GM23338 (cell line): ENCODE data around the gene ATXN3. TPM values are rescaled to one million over a fixed set of nuclear protein-coding genes. Genes with fewer than 3 reads are reported as not detected.

Source experiments
- ATAC-seq: fragments of 200-7000 bp; cut with Tn5 transposase; 3 replicates; pipeline ENCODE4 v1.9.1; 2020
- DNase-seq: peaks from one replicate; pipeline ENCODE4 v3.0.0-alpha.2; 2015; ENCODE audit warnings: low spot score
- H2AFZ ChIP-seq: fragments of 200-600 bp; sonication (generic); 2 replicates; pipeline ENCODE4 v1.8.0; 2016; ENCODE audit warnings: antibody characterized with exemption, mild to moderate bottlenecking, moderate library complexity
- H3F3A ChIP-seq: fragments of 200-600 bp; sonication (generic); replicated peaks from 2 replicates; pipeline ENCODE4 v1.8.0; 2017; ENCODE audit warnings: antibody characterized with exemption, mixed run types, low read depth
- H3K27ac ChIP-seq: fragments of 200-600 bp; sonication (generic); 2 replicates; pipeline ENCODE4 v1.6.1; 2016; ENCODE audit warnings: low read depth
- H3K27me3 ChIP-seq: fragments of 200-600 bp; sonication (generic); 2 replicates; pipeline ENCODE4 v1.8.0; 2016; ENCODE audit warnings: mild to moderate bottlenecking, mixed run types, moderate library complexity; ENCODE audit not compliant: insufficient read depth
- H3K36me3 ChIP-seq: fragments of 200-600 bp; sonication (generic); 2 replicates; pipeline ENCODE4 v1.8.0; 2016; ENCODE audit warnings: mild to moderate bottlenecking; ENCODE audit not compliant: insufficient read depth
- H3K4me1 ChIP-seq: fragments of 200-600 bp; sonication (generic); 2 replicates; pipeline ENCODE4 v1.8.0; 2016; ENCODE audit warnings: mild to moderate bottlenecking, moderate library complexity; ENCODE audit not compliant: insufficient read depth
- H3K4me2 ChIP-seq: fragments of 200-600 bp; sonication (generic); 2 replicates; pipeline ENCODE4 v1.7.1; 2017; ENCODE audit warnings: mixed run types
- H3K4me3 ChIP-seq: fragments of 200-600 bp; sonication (generic); 2 replicates; pipeline ENCODE4 v1.6.1; 2016; ENCODE audit warnings: mixed run types
- H3K79me2 ChIP-seq: fragments of 200-600 bp; sonication (generic); replicated peaks from 2 replicates; pipeline ENCODE4 v1.8.0; 2017; ENCODE audit warnings: mild to moderate bottlenecking; ENCODE audit not compliant: insufficient read depth
- H3K9me2 ChIP-seq: fragments of 200-600 bp; sonication (generic); 2 replicates; pipeline ENCODE4 v1.8.0; 2017; ENCODE audit not compliant: insufficient read depth
- H4K20me1 ChIP-seq: fragments of 200-600 bp; sonication (generic); replicated peaks from 2 replicates; pipeline ENCODE4 v1.8.0; 2017; ENCODE audit warnings: mild to moderate bottlenecking; ENCODE audit not compliant: insufficient read depth
- H3K27ac Mint-ChIP-seq: 2 replicates; pipeline ENCODE4 v1.8.0; 2020; ENCODE audit warnings: inconsistent platforms, mild to moderate bottlenecking, moderate library complexity, mixed read lengths
- H3K27me3 Mint-ChIP-seq: 3 replicates; pipeline ENCODE4 v1.8.0; 2022; ENCODE audit warnings: low read depth, mild to moderate bottlenecking, moderate library complexity, mixed read lengths, inconsistent platforms; ENCODE audit not compliant: insufficient read depth, poor library complexity
- H3K36me3 Mint-ChIP-seq: 3 replicates; pipeline ENCODE4 v1.8.0; 2021; ENCODE audit warnings: low read depth, mild to moderate bottlenecking, inconsistent platforms, moderate library complexity, mixed read lengths
- H3K4me1 Mint-ChIP-seq: 3 replicates; pipeline ENCODE4 v1.8.0; 2020; ENCODE audit warnings: mild to moderate bottlenecking, inconsistent platforms, mixed read lengths
- H3K4me3 Mint-ChIP-seq: 3 replicates; pipeline ENCODE4 v1.8.0; 2021; ENCODE audit warnings: moderate library complexity, mild to moderate bottlenecking, inconsistent platforms, mixed read lengths
- H3K9me3 Mint-ChIP-seq: 3 replicates; pipeline ENCODE4 v1.8.0; 2020; ENCODE audit warnings: moderate library complexity, mild to moderate bottlenecking, inconsistent platforms, mixed read lengths
- CREB1 ChIP-seq: fragments of 250-450 bp; sonication (Bioruptor Pico); IDR thresholded peaks from 2 replicates; pipeline ENCODE4 v1.5.0; 2020; ENCODE audit warnings: low read depth, mild to moderate bottlenecking, moderate library complexity
- ETS1 ChIP-seq: IDR thresholded peaks from 2 replicates; pipeline ENCODE4 v1.6.1; 2016; ENCODE audit warnings: antibody characterized with exemption
- EZH2 ChIP-seq: fragments of 200-600 bp; sonication (generic); IDR thresholded peaks from one replicate; pipeline ENCODE4 v1.8.0; 2017; ENCODE audit warnings: antibody characterized with exemption, mild to moderate bottlenecking, low read depth; ENCODE audit not compliant: unreplicated experiment
- JUNB ChIP-seq: IDR thresholded peaks from one replicate; pipeline ENCODE4 v1.6.1; 2016; ENCODE audit warnings: antibody characterized with exemption; ENCODE audit not compliant: unreplicated experiment
- NANOG ChIP-seq: IDR thresholded peaks from 2 replicates; pipeline ENCODE4 v1.6.1; 2016; ENCODE audit warnings: antibody characterized with exemption, borderline replicate concordance
- REST ChIP-seq: IDR thresholded peaks from one replicate; pipeline ENCODE4 v1.6.1; 2018; ENCODE audit warnings: antibody characterized with exemption; ENCODE audit not compliant: unreplicated experiment
- STAT1 ChIP-seq: IDR thresholded peaks from one replicate; pipeline ENCODE4 v1.6.1; 2016; ENCODE audit warnings: antibody characterized with exemption; ENCODE audit not compliant: unreplicated experiment
- ZNF114 ChIP-seq: fragments of 250-450 bp; sonication (Bioruptor Pico); IDR thresholded peaks from 2 replicates; pipeline ENCODE4 v1.5.0; 2020; ENCODE audit warnings: mild to moderate bottlenecking, moderate library complexity
- ZNF331 ChIP-seq: fragments of 250-450 bp; sonication (Bioruptor Pico); IDR thresholded peaks from 2 replicates; pipeline ENCODE4 v1.5.0; 2020; ENCODE audit warnings: low read depth, mild to moderate bottlenecking, moderate library complexity
- ZNF462 ChIP-seq: fragments of 250-450 bp; sonication (Bioruptor Pico); IDR thresholded peaks from 2 replicates; pipeline ENCODE4 v1.5.0; 2020; ENCODE audit warnings: mild to moderate bottlenecking, moderate library complexity
- polyA plus RNA-seq: library from polyadenylated mRNA; unstranded; fragments of >200 nt; fragmentation: Nextera tagmentation; extraction: Ambion mirVana; gene quantifications from 2 replicates; pipeline ENCODE4 v1.2.1, GENCODE V29; 2016
- total RNA-seq: library from RNA; depleted of rRNA; stranded (reverse); fragments of >200 nt; shearing (Covaris generic); gene quantifications from 2 replicates; pipeline ENCODE4 v1.2.3, GENCODE V29; 2014

ATXN3 gene
- total and polyA plus RNA-seq, 2 experiments from 2014 or later: 39.5 to 66.7 TPM

- Histone ChIP-seq H3K4me1 (peaks cover 21% of the 10 kb centered on the region), H3K4me2 (peak overlapping the region; percentile 89), H3K36me3 (peaks cover 24% of the 10 kb centered on the region), H3K27ac (peak overlapping the region; percentile 99), H3K9me2 (no peaks in the 10 kb centered on the region), H3K79me2 (peaks cover 62% of the 10 kb centered on the region), H3F3A (no peaks in the 10 kb centered on the region), H4K20me1 (peaks cover 12% of the 10 kb centered on the region; the same call in 1 of the 2 replicates), H2AFZ (peak overlapping the region; percentile 98; the same call in 1 of the 2 replicates), H3K4me3 (peak overlapping the region; percentile 99), H3K27me3 (no peaks in the 10 kb centered on the region)
- Mint-ChIP-seq H3K36me3 (peaks cover 57% of the 10 kb centered on the region), H3K4me1 (peaks cover 14% of the 10 kb centered on the region; the same call in 2 of the 3 replicates), H3K27ac (peak overlapping the region; percentile 100), H3K9me3 (no peaks in the 10 kb centered on the region), H3K4me3 (peak overlapping the region; percentile 95), H3K27me3 (peaks cover 15% of the 10 kb centered on the region)
- no peak for TF ChIP-seq ETS1
- TF ChIP-seq JUNB: no peak
- no peak for TF ChIP-seq ZNF114
- TF ChIP-seq ZNF331 (CRISPR knock-in tag): no peak
- no peak for TF ChIP-seq NANOG
- TF ChIP-seq STAT1: no peak
- TF ChIP-seq ZNF462 (CRISPR knock-in tag): no peak
- no peak for TF ChIP-seq CREB1
- TF ChIP-seq REST: no peak
- no peak for TF ChIP-seq EZH2
- DNase-seq: peak; percentile 52
- peak; percentile 41 for ATAC-seq
Measured at GRCh38 chr14:92122351-92122677, 15.9 kb upstream of the ATXN3 start.
